Measurements from ENCODE around the gene ZNF865. TPM values are rescaled to one million over a fixed set of nuclear protein-coding genes. Genes with fewer than 3 reads are reported as not detected.

Gene ZNF865
- total RNA-seq, 1 experiment from 2014 or later, result 13.2 TPM

DNA sequence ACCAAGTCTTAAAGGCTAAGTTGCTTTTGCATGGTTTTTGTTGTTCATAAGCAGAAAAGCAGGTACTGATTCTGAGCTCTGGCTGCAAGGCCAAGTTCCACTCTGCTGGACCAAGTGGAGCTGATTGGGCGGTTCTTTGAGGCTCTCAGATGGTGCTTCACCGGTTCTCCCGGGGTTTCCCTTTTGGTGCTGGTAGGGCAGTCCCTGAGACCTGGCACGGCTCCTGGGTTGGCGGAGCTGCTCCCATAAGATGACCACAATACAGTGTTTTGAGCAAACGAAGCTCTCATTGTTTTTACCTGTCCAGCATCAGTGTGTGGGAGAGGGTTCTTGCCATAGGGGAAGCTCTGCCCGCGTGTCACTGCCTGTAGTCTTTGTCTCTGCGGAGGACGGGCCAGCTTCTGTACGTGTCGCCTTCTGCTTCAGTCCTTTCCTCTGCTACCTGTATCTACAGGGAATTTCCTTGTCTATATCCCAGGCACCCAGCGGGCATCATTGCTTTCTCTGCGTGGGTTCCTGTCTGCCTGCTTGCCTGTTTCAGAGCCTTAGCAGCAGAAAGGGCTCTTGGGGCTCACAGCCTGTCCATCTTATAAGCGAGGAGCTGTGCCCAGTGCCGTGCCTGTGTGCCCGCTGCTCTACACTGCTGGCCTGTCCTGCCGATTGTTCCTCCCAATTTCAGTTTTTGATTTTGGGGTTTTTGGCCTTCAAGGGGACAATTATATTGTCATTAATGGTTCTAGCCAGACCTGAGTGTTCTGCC is 51.7 kb downstream of the ZNF865 start:
- Mint-ChIP-seq H3K4me3 (ENCODE audit: unreplicated experiment) (peak overlapping the region; percentile 98), H3K27ac (ENCODE audit: unreplicated experiment) (peak overlapping the region; percentile 23), H3K4me1 (ENCODE audit: low read depth, unreplicated experiment) (peaks cover 21% of the 10 kb centered on the region), H3K9me3 (ENCODE audit: unreplicated experiment) (no peaks in the 10 kb centered on the region), H3K36me3 (ENCODE audit: insufficient read depth, unreplicated experiment) (peaks cover 61% of the 10 kb centered on the region), H3K27me3 (ENCODE audit: insufficient read depth, unreplicated experiment) (no peaks in the 10 kb centered on the region)
- peaks cover 6% of the 10 kb centered on the region; the same call in 1 of the 2 replicates for H3K4me1 ChIP-seq
- POLR2A ChIA-PET, result interaction anchor here (0.6 to 1.5 kb wide), 2 partner anchors 11 to 464 kb away, joined by 4 read pairs; partner anchors contain the start of gene ZNF787
- TF ChIP-seq, protein P1, sequence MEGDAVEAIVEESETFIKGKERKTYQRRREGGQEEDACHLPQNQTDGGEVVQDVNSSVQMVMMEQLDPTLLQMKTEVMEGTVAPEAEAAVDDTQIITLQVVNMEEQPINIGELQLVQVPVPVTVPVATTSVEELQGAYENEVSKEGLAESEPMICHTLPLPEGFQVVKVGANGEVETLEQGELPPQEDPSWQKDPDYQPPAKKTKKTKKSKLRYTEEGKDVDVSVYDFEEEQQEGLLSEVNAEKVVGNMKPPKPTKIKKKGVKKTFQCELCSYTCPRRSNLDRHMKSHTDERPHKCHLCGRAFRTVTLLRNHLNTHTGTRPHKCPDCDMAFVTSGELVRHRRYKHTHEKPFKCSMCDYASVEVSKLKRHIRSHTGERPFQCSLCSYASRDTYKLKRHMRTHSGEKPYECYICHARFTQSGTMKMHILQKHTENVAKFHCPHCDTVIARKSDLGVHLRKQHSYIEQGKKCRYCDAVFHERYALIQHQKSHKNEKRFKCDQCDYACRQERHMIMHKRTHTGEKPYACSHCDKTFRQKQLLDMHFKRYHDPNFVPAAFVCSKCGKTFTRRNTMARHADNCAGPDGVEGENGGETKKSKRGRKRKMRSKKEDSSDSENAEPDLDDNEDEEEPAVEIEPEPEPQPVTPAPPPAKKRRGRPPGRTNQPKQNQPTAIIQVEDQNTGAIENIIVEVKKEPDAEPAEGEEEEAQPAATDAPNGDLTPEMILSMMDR (IDR thresholded peaks at IDR 0.05; ENCODE audit: insufficient read depth in 1 of 2, low read depth in 1 of 2, low read length in 1 of 2, severe bottlenecking in 1 of 2, unreplicated experiment in 1 of 2), result no peak
- no peak for DNase-seq
- no peaks in the 10 kb centered on the region for H3K9me3 ChIP-seq
- H3K4me3 ChIP-seq (ENCODE audit: low read depth, low read length), result peak overlapping the region; percentile 87; the same call in 1 of the 2 replicates
- BruUV-seq (replicated peaks), result no TSS peak
- intact Hi-C loops (cut with micrococcal nuclease; ENCODE audit: unreplicated experiment), result loop anchor here (10.0 kb wide), 1 partner anchor 488 kb away; the partner anchor contains the start of gene ZNF444
- H3K36me3 ChIP-seq (ENCODE audit: control insufficient read depth, insufficient read depth, low read length), result no peaks in the 10 kb centered on the region; the same call in none of the 2 replicates
- H3K27me3 ChIP-seq (replicated peaks; ENCODE audit: control insufficient read depth, insufficient read depth, low read length), result no peaks in the 10 kb centered on the region
- CTCF ChIA-PET, result interaction anchor here (0.8 kb wide), 1 partner anchor 14 kb away, joined by 3 read pairs; no protein-coding TSS in a partner anchor

DNA sequence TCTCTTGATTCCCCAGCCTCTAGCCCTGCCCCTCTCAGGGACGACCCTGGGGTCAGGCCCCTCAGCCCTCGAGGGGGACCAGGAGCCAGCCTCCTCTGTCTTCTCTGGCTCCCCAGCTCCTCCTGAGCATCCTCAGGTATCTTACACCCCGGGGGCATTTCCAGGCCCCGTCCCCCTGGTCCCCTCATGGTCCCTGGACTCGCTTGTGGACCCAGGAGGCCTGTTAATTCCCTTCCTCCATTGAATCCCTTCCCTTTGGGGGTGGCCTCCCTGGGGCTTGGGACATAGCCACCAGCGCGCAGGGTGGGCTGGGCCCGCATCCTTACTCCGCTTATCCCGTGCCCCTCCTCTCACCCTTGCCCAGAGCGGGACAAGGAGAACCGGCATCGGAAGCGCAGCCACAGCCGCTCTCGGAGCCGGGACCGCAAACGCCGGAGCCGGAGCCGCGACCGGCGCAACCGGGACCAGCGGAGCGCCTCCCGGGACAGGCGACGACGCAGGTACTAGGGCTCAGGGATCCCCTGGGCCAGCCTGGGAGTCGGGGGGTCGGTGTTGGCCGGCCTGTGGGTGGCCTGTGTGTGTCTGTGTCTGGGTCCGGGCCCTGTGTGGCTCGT is 53.5 kb downstream of the ZNF865 start:
- peaks cover 11% of the 10 kb centered on the region for H3K36me3 ChIP-seq (ENCODE audit: control insufficient read depth, insufficient read depth, low read length)

DNA sequence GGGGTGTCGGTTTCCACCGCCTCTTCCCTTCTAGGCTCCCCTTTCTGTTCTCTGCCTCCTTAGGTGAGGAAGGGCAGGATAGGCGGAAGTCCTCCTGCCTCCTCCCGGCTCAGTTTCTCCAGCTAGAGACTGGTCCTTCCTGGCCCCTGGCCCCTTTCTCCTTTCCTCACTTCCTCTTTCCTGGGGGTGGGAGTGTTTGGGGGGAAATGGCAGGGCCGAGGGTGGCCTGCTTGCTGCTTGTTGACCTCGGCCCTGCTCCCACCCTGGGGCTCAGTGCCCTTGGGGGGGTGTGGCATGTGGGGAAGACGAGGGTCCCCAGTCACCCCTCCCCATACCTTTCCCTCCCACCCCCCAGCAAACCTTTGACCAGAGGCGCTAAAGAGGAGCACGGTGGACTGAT is 54.4 kb downstream of the ZNF865 start:
- Mint-ChIP-seq H3K27ac (ENCODE audit: unreplicated experiment) (peak overlapping the region; percentile 62), H3K4me1 (ENCODE audit: low read depth, unreplicated experiment) (peaks cover 28% of the 10 kb centered on the region), H3K4me3 (ENCODE audit: unreplicated experiment) (peak overlapping the region; percentile 45), H3K9me3 (ENCODE audit: unreplicated experiment) (no peaks in the 10 kb centered on the region), H3K36me3 (ENCODE audit: insufficient read depth, unreplicated experiment) (peaks cover 65% of the 10 kb centered on the region), H3K27me3 (ENCODE audit: insufficient read depth, unreplicated experiment) (no peaks in the 10 kb centered on the region)
- intact Hi-C loops (cut with micrococcal nuclease; ENCODE audit: unreplicated experiment), result loop anchor here (10.0 kb wide), 1 partner anchor 485 kb away; the partner anchor contains the start of gene ZNF444
- ChIA-PET CTCF (interaction anchor here (0.6 kb wide), 1 partner anchor 11 kb away, joined by 4 read pairs; no protein-coding TSS in a partner anchor), POLR2A (no interaction called here)
- BruUV-seq (replicated peaks), result no TSS peak
- Histone ChIP-seq H3K4me1 (peaks cover 6% of the 10 kb centered on the region; the same call in 1 of the 2 replicates), H3K9me3 (no peaks in the 10 kb centered on the region), H3K4me3 (ENCODE audit: low read depth, low read length) (no peak overlapping the region), H3K36me3 (ENCODE audit: control insufficient read depth, insufficient read depth, low read length) (peaks cover 15% of the 10 kb centered on the region), H3K27me3 (replicated peaks; ENCODE audit: control insufficient read depth, insufficient read depth, low read length) (no peaks in the 10 kb centered on the region)
- TF ChIP-seq, protein P1 (IDR thresholded peaks at IDR 0.05; ENCODE audit: insufficient read depth in 1 of 2, low read depth in 1 of 2, low read length in 1 of 2, severe bottlenecking in 1 of 2, unreplicated experiment in 1 of 2), result no peak
- DNase-seq, result no peak

More for the DNA sequence above, 53.5 kb downstream of the ZNF865 start:
- peak overlapping the region; percentile 45 for H3K4me3 Mint-ChIP-seq (ENCODE audit: unreplicated experiment)
- intact Hi-C loops (cut with micrococcal nuclease; ENCODE audit: unreplicated experiment), result loop anchor here (10.0 kb wide), 1 partner anchor 486 kb away; the partner anchor contains the start of gene ZNF444
- H3K36me3 Mint-ChIP-seq (ENCODE audit: insufficient read depth, unreplicated experiment), result peaks cover 65% of the 10 kb centered on the region
- no peaks in the 10 kb centered on the region for H3K9me3 Mint-ChIP-seq (ENCODE audit: unreplicated experiment)
- H3K27ac Mint-ChIP-seq (ENCODE audit: unreplicated experiment), result peak overlapping the region; percentile 62
- POLR2A ChIA-PET, result no interaction called here
- H3K27me3 Mint-ChIP-seq (ENCODE audit: insufficient read depth, unreplicated experiment), result no peaks in the 10 kb centered on the region
- CTCF ChIA-PET, result interaction anchor here (0.6 kb wide), 1 partner anchor 12 kb away, joined by 4 read pairs; no protein-coding TSS in a partner anchor
- BruUV-seq (replicated peaks), result no TSS peak
- Histone ChIP-seq H3K27me3 (replicated peaks; ENCODE audit: control insufficient read depth, insufficient read depth, low read length) (no peaks in the 10 kb centered on the region), H3K9me3 (no peaks in the 10 kb centered on the region), H3K4me3 (ENCODE audit: low read depth, low read length) (no peak overlapping the region), H3K4me1 (peaks cover 6% of the 10 kb centered on the region; the same call in 1 of the 2 replicates)
- DNase-seq, result no peak
- H3K4me1 Mint-ChIP-seq (ENCODE audit: low read depth, unreplicated experiment), result peaks cover 28% of the 10 kb centered on the region
- TF ChIP-seq, protein P1 (IDR thresholded peaks at IDR 0.05; ENCODE audit: insufficient read depth in 1 of 2, low read depth in 1 of 2, low read length in 1 of 2, severe bottlenecking in 1 of 2, unreplicated experiment in 1 of 2), result no peak
